Medulla oblongata (tissue), 1 donor: ENCODE results near the gene TLL2.
"Not testable (repeated sequence)": the region's sequence is repeated elsewhere in the genome, so short reads cannot be mapped to it uniquely, and the experiment has no call there.

Experiments
- DNase-seq: peaks from one replicate; pipeline ENCODE4 v3.0.0-alpha.2; 2015; ENCODE audit errors: extremely low spot score

TLL2 gene

DNA sequence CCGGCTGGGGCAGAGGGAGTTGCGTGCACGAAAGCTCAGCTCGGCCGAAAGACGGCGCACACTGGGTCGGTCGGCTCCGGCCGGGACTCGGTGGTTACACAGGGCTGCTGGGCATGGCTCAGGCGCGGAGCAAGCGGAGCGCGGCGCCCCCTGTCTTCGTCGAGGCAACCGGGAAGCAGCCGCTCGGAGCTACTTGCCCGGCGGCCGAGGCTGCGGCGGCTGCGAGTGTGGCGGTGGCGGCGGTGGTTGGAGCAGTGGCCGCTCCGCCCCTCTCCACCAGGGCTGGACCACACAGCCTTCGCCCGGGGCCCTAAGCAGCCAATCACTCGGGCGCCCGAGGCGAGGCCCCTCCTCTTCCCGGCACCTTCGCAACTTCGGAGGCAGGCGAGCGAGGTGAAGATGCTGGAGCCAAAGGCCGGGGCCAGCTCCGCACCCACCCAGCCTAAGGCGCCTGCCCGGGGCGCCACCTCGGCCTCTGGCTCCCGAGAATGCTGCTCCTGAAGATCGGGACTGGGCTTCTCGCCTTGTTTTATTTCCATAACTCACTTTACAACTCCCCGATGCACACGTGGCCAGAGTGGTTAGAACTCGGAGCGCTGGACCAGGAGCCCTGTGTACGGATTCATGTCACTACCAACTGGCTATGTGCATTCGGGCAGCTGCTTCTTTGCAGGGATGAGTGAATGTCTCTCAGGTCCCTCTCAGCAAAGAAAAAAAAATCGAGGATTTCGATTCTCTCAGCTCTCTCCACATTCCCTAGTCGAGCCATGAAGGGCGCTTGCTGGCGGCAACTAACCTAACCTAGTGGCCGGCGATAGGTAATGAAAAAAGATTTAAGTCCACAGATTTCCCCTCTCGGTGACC is at the start of gene TLL2:
TSS of gene TLL2 (minus strand) at position 229 of the 864 bp plus-strand sequence. CDS start 241 bp downstream, outside the sequence.
- DNase-seq: peak; percentile 89

- no peak for DNase-seq
These were observed 47.5 kb upstream of the TLL2 start for GRCh38 chr10:96560966-96561887.

GRCh38 chr10:96560489-96560888 is 46.8 kb upstream of the TLL2 start:
- no peak for DNase-seq

GRCh38 chr10:96556003-96556402 is 42.3 kb upstream of the TLL2 start:
- peak; percentile 29 for DNase-seq

DNA sequence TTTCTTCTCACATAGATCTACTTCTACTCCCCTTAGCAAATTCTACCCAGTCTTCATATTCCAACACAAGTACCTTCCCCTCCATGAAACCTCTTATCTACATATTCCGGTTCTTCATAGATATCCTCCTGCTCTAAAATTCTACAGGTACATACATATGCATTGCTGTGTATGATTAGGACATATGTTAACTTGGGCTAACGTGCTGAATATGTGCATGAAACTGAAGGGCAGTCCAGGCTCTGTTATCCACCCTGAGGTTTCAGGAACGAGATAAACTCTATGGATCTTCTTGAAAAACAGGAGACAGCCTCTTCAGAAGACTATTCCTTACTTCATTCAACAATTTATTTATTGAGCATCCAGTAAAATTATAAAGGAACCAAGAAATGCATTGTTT is 41.6 kb upstream of the TLL2 start:
- no peak for DNase-seq

DNA sequence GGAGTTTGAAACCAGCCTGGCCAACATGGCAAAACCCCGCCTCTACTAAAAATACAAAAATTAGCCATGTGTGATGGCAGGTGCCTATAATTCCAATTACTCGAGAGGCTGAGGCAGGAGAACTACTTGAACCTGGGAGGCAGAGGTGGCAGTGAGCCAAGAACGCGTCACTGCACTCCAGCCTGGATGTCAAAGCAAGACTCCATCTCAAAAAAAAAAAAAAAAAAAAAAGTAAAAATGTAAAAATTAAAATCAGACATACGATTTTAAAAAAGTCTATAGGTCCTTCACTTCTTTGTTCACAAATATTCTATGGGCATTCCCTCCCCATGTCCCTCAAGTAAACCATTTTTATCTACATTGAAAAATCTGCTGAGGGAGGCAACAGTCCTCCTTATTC is 34.9 kb upstream of the TLL2 start:
- no peak for DNase-seq

GRCh38 chr10:96545558-96545957 is 31.8 kb upstream of the TLL2 start:
- not testable (repeated sequence) for DNase-seq

- DNase-seq: no peak
These were observed 28.2 kb upstream of the TLL2 start for GRCh38 chr10:96541921-96542320.

GRCh38 chr10:96540240-96540639 is 26.5 kb upstream of the TLL2 start:
- DNase-seq: no peak

DNA sequence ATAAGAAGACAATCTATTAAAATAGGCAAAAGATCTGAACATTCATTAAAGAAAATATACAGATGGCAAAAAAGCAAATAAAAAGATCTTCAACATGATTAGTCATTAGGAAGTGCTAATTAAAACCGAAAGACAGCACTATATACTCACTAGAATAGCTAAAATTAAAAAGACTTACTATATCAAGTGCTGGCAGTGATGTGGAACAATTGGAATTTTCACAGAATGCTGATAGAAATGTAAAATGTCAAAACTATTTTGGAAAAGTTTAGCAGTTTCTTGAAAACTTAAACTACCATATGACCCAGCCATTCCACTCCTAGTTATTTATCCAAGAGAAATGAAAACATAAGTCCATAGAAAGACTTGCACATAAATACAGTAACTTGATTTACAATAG is 25.0 kb upstream of the TLL2 start:
- no peak for DNase-seq

DNA sequence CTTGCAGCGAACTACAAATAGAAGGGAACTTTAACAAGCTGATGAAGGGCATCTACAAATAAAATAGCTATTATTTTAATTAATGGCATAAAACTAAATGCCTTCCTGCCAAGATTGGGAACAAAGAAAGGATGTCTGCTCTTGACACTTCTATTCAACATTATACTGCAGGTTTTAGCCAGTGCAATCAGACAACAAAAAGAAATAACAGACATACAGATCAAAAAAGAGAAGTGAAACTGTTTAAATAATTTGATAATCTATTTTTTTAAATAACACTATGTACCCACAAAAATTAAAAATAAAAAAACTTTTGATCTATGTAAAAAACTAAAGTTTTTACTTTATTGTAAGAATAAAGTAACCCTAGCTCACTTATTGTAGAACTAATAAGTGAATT is 22.4 kb upstream of the TLL2 start:
- DNase-seq: no peak

DNA sequence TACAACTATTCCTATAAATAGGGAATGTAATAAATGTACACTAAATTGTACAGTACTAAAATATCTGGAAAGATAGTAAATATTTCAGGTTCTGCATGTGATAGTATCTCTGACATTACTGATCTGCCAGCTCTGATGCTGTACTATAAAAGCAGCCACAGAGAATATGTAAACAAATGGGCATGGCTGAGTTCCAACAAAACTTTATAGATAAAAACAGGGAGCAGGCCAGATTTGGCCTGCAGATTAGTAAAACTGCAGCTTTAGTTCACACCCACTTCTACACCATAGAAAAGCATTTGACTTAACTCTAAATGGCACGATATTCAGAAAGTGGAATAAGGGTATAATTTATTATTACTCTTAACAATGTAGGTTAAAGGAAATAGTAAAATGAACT is 18.8 kb upstream of the TLL2 start:
- no peak for DNase-seq

DNA sequence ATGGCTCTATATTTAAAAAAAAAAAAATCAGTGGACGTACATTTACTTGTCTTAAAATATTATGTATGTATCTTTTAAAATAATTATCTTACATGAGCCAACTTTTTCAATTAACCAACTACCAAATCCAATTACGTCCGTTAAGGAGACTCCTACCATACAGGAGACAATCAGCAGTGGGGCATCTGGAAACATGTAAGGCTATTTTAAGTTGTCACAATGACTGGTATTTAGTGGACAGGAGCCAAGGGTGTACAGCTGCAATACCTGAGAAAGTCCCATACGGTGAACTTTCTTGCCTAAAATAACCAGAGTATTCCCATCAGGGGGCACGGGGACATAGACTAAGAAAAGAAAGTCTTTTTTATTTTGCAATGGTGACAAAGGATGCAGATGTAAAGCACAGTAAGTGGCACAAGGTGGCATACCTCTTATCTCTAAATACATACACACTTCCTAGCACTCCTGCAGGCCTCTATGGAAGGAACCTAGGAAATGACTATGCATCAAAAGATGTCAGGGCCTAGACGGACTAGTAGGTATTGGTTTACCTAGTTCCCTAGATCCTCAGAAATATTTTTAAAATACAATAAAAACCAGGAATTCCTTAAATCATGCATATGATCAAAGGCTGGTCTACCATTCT is 16.0 kb upstream of the TLL2 start:
- DNase-seq: no peak

DNA sequence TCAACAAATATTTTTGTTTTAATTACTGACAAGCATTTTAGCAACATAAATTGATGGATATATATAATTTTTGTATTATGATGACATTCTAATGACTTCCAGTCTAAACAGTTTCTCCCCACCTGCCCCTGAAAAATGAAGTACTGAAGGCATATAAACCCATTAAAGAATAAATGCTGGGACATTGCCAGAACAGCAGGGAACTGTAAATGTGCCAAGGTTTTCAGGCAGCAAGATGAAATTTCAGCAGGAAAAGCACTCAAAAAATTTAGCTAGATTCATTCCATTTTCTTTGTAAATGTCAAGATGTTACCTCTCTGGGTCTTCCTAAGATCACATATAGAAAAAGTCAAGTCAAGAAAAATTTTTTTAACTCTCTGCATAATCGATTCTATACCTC is 11.0 kb upstream of the TLL2 start:
- DNase-seq: no peak

DNA sequence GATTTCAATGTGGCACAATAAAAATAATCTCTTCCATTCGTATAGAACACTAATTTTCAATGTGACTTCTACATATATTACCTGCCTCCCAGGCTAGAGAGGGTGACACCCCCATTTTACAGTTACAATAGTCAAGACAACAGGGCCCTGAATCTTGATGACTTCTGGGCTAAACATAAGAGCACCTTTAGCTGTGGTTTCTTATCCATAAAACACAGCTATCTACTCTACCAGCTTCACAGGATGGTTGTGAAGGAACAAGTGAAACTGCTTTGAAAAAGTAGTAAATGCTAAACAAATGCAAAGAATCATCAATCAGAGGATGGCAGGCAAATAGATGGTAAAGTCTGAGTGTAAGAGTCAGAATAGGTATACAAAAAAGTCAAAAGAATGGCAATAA is 3.6 kb upstream of the TLL2 start:
- DNase-seq: no peak

GRCh38 chr10:96516337-96516736 is 2.6 kb upstream of the TLL2 start:
- DNase-seq: no peak

- no peak for DNase-seq
These were observed 425 bp downstream of the TLL2 start for GRCh38 chr10:96513305-96513697.

DNA sequence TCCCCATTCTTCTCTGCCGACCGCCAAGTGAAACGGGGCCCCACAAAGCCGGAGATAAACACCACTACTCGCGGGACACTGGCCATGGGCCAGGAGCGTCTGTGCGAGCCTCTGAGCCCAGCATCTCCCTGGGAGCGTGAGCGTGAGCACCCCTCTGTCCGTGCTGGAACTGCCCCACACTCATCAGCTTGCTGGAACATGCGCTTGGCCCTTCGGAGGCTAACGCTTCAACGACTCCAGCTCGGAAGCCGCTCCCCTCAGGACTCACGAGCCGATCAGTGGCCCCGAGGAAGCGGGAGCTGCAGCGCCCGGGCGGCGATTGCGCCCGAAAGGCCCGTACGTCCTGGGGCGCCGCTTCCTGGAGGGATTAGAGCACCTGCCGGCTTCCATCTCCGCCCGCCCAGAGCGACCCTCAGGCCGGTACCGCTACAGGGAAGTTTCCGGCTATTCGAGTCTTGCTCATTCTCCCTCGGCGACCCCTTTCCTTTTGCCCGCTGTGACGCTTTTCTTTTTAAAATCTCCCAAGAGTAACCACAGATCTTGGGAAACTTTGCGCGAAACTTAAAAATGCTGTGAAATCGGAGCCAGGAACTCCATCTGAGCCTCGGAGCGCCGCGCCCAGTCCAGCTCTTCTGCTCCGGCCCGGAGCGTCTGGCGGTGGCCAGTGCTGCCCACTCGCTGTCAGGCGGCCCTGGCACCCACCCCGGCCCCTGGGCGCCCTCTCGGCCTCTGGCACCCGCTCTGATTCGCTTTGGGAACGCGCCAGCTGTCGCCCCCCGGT is 1.0 kb downstream of the TLL2 start:
- DNase-seq: peak; percentile 4

DNA sequence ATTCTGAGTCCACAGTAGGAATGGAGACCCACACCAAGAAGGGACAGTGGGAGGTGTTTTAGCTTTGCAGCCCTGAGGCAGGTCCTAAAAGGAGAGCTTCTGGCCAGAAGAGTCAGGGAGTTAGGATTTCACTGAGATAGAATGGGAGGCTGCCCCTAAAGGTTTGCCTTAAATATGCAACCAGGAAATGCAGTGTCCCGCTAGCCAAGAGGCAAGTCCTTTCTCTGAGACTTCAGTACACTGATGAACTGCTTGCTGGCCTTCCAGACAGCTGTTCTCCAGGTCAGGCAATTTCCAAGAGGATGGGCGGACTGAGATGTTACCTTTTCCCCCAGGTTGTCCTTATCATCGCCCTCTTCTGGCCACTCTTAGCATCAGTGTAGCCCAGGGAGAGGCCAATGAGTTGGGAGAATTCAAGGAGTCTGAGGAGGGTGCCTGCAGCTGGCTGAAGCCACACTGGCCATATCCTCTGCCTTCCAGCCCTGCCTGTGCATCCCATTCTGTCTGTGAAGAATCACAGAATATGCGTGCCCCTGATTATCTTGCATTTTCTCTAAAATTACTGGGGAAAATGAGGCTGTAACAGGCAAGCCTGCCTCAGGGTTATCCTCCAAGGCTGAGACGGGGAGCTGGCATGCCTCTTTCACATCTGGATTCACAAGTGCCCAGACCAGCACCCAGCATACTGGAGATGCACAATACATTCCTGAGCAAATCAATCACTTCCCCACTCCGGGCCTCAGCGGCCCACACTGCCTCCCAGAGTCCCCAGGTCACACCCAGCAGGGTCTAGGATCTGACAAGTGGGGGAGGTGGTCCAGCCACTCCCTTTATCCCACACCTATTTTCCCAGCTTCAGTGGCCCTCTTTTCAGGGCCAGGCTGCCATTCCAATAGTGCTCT is 2.4 kb downstream of the TLL2 start:
- peak; percentile 42 for DNase-seq

DNA sequence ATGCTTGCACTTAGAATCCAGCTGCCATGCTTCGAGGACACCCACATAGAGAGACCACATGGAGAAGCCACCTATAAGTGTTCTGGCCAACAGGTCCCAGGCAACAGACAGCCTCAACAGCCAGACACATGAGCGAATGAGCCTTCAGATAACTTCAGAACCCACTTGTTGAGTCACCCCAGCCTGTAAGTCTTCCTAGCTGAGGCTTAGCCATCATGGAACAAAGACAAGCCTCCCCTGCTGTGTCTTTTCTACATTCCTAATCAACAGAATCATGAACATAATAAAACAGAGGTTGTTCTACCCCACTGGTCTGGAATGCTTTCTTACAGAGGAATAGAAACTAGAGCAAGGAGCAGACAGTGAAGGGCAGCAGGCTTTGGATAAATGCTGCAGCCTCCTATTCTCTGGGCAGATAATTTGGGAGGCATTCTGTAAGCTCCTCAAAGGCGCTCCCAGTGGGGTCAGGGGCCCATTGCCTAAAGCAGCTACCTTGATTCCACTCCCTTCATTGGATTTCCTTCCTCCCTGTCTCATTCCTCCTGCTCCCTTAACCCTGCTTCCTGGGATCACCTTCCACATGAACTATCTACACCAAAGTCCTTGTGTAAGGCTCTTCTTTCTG is 4.6 kb downstream of the TLL2 start:
- no peak for DNase-seq
